ENCODE results near the gene LRRC3.

LRRC3 gene

GRCh38 chr21:44458971-44459711, 3.8 kb downstream of the LRRC3 start:
- DNase-seq (ENCODE audit: low spot score) = no peak

DNA sequence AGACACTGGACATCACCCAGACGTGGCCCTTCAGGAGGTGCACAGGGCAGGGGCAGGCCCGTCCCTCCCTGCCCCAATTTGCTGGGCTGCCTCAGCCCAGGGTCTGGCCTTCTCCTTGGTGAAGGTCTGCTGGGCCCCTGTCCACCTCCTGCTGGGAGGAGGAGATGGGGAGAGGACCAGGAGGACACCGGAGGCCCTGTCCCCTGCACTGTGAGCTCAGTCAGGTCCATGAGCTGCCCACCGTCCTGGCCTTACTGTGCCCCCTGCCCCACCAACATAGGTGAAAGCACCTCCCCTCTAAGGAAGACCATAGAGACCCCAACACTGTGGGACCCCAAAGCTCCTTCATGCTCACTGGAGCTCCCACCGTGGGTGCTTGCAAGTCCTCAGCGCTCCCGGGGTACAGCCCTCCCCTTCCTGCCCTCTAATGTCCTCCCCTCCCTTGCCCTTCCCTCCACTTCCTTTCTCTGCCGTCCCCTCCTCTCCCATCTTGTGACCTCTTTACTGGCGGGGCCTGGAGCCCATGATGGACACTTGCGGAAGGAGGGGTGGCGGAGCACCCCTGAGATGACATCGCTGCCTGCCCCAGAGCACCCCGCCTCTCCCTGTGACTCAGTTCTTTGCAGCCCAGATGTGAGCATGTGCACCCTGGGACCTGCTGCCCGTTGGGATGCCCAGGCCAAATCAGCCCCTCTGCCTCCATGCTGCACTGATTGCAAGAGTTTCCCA, 4.6 kb downstream of the LRRC3 start:
- no peak for DNase-seq (ENCODE audit: low spot score)

DNA sequence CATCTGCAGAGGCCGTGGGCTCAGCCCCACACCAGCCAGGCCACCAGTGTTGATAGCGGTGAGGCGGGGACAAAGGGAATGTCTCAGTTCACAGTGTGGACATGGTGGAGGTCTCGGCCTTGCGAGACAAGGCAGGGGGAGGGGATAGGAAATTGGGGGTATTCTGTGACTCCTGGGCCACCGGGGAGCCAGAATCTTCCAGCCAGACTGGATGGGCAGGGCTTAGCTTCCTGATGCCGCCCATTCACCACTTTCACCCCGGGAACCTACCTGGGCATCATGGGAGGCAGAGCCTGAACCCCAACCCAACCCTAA, 5.1 kb downstream of the LRRC3 start:
- no peak for DNase-seq (ENCODE audit: low spot score)

DNA sequence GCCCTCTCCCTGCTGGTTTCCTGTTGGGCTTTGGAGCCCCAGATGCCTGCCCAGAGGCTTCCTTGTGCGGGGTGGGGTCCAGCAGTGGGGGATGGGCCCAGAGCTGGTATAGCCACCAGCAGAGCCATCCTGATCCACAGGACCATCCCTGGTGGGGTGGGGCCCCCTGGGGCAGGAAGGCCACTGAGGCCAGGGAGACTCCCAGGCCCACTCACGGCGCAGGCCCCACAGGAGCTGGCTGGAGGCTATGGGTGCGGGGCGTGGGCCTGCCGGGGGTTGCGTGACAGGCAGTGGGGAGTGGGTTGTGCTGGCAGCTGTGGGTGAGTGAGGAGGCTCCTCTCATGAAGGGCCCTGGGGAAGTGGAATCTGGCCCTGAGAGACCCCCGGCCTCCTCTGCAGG, 5.7 kb downstream of the LRRC3 start:
- no peak for DNase-seq (ENCODE audit: low spot score)

DNA sequence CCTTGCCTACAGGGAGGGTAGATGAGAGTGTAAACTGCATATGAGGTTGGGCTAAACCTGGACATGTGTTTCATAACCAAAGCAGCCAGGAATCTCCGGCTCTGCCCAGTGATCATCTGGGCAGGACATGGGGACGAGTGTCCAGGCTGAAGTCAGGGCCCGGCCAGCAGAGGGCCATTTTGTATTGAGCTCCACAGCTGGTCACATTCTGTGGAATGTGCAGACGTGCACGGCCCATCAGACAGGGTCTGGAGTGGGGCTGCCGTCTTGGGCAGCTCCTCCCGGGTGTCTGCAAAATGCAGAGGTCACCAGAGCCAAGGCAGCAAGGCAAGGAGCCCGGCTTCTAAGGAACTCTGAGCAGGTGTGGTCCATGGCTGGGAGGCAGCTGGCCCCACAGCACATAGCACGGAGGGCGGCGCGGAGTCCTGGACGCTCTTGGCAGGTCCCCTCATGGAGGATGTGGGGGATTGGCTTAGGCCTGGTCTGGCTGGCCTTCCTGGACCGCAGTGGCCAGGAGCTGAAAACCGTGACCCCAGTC, 6.2 kb downstream of the LRRC3 start:
- no peak for DNase-seq (ENCODE audit: low spot score)

- DNase-seq (ENCODE audit: low spot score) = no peak
Observed at GRCh38 chr21:44462086-44462833, 7.0 kb downstream of the LRRC3 start.

DNA sequence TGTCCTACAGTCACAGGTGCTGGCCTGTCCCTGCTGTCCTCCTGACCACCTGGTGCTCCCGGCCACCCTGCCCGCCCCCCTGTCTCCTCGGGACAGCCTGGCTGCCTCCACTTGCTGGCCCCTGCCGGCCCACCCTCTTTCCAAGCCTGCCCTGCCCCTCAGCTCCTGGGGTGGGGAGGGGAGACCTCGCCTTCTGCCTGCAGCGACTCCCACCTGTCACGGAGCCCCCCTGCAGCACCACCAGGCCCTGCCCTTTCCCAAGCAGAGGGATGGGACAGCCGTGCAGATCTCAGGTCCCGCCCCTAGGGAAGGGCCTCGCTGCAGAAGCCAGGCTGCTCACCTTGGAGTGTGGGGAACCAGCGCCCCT, 7.5 kb downstream of the LRRC3 start:
- DNase-seq (ENCODE audit: low spot score) = no peak

DNA sequence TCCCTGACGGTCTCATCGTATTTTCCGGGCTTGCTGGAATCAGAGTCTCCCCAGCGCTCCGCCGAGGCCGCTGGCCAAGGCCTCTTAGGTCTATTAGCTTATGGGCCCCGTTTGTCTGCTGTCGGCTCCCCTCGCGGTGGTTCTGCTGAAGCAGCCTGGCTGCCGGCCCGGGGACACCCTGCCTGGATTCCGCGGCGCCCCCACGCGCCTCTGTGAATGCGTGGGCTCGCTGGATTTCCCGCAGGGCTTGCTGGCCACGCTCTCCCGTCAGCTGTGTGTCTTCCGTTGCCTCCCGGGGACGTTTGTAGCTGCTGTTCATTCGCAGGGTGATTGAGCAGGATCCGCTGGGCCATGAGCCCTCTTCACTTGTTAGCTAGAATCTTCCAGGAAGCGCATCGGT, 8.4 kb downstream of the LRRC3 start:
- DNase-seq (ENCODE audit: low spot score) = no peak

GRCh38 chr21:44464351-44464750, 9.0 kb downstream of the LRRC3 start:
- DNase-seq (ENCODE audit: low spot score) = no peak

DNA sequence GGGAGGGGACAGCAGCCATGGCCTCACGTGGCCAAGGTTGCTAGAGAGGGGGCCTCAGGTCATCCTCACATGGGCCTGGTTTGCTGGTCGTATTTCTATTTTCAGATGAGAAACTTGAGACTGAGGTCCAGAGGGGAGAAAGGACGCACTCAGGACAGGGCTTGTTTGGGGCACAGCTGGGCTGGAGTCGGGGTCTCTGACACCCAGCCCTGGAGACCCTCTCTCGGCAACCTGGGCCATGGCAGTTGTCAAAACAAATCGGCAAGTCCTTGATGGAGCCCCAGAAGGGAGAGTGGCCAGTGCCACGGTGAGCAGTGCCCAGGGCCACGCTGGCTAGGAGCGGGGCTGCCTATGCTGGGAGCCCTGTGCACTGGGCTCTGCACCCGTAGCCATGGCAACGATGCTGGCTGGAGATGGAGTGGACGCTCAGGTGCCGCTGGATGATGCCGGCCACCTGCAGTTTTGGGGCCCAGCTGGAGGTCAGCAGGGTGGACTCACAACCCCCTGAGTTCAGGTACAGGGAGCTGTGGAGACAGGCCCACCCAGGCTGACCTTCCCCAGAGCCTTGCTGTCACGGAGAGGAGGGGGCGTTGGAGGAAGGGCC, 11.1 kb downstream of the LRRC3 start:
- no peak for DNase-seq (ENCODE audit: low spot score)

DNA sequence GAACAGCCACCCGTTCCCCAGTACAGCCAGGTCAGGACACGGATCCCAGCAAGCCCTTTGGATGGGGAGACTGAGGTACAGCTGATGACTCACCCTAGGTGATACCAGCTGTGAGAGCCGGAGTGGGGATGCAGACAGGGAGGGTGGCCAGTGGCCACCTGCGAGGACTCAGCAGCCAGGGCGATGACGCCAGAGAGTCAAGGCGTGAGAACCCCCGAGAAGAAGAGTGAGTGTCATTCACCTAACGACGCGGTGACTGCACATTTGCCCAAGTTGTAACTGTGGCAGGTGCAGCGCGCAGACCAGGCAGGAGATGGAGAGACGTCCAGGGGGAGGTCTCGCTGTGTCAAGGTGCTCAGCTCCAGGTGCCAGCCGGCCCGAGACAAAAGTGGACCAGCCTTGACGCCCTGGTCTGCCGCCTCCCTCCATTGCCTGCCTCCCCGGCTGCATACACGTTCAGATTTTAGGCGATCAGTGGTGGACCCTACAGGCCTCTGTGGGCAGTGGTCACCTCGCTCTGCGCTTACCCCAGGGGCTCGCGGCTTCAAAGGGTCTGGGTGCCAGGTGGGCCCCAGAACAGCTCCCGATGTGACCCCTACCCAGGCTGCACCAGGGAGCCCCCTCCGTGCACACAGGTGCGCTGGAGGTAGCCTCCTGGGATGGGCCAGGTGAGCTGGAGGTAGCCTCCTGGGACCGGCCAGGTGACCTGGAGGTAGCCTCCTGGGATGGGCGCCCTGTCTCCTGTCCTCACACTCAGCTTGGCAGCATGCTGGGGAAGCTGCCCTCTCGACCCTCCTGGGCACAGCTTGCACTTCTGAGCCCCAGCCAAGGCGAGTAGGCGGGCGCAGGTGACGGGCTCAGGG, 11.9 kb downstream of the LRRC3 start:
- DNase-seq (ENCODE audit: low spot score) = no peak

- DNase-seq (ENCODE audit: low spot score) = no peak
Observed at GRCh38 chr21:44467859-44468195, 12.5 kb downstream of the LRRC3 start.

DNA sequence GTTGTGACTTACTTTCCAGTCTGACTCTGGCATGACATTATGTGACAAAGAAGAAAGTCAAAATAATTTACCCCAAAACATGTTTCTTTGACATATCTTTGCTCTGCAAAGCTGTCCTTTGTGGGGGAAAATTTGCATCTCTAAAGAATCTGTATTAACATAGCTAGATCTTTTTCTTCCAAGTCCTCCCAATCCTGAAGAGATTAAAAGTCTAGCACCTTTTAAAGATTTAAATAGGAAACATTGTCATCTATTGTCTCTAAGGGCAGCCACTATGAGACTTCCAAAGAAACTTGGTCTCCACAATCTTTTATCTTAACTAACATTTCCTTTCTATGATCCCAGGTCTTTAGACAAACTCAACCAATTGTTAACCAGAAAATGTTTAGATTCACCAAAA, 16.0 kb downstream of the LRRC3 start:
- DNase-seq (ENCODE audit: low spot score) = no peak

- DNase-seq (ENCODE audit: low spot score) = no peak
Observed at GRCh38 chr21:44471996-44472395, 16.7 kb downstream of the LRRC3 start.

DNA sequence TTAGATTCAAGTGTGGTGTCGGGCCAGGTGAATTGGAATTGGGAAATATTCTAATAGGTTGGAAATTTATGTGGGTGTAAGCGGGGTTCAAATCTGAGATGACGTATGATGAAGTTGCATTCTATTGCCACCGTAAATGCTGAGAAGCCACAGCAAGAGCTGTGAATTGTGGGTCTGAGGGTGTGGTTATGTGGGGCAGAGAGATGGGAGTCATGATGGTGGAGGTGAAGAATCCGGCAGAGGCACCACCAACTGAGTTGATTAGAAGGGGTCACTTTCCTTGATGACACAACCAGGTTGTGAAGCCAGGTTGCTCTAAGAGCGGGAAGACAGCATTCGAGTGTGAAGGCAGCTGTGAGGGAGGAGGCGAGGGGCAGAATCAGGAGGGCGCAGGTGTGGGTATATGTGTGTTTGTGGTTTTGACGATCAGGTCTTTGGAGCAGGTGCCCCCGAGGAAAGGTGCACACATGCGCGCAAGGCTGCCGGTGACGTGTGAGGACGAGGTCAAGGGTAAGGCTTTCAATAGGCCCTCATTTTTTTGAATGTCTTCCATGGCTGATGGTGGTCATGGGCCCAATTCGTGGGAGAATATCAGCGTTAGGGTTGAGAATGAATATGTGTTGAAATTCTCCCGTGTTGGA, 18.7 kb downstream of the LRRC3 start:
- DNase-seq (ENCODE audit: low spot score) = no peak

- no peak for DNase-seq (ENCODE audit: low spot score)
Observed at GRCh38 chr21:44475266-44475845, 20.0 kb downstream of the LRRC3 start.

DNA sequence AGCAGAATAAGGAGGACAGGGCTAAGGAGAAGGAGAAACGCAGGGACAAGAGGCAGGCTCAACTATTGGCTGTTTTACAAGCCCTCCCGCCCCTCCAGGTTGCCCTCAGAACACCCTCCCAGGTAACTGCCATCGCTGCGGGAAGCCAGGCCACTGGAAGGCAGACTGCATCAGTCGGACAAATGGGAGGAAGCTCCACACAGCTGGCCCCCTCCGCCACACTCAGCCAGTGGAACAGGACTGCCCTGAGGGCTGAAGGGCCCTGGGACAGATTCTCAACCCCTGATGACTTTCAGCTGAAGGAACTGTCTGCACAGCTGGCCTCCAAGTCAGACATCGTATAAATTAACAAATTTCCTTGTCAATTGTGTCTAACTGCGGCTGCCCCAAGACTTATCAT, 21.8 kb downstream of the LRRC3 start:
- no peak for DNase-seq (ENCODE audit: low spot score)

DNA sequence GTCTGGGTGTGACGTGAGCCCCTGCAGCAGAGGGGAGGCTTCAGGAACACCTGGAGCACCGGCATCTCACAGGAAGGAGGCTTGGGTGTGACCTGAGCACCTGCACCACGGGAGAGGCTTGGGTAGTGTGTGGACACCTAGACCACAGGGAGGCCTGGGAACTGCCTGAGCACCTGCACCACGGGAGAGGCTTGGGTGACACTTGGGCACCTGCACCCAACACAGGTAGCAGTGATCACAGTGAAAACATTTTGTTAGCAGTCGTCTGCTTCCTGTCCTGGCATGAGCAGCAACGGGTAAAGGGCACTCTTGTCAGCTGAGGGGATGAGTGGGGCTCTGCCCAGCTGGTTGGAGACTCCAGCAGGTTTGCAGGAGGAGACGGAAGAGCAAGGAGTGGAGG, 22.4 kb downstream of the LRRC3 start:
- no peak for DNase-seq (ENCODE audit: low spot score)

- no peak for DNase-seq (ENCODE audit: low spot score)
Observed at GRCh38 chr21:44478124-44478800, 23.0 kb downstream of the LRRC3 start.

- no peak for DNase-seq (ENCODE audit: low spot score)
Observed at GRCh38 chr21:44478801-44479167, 23.5 kb downstream of the LRRC3 start.
